HG02852 (cell line): ENCODE measurements around the gene KLHL29.

Experiments used
- ATAC-seq: cut with Tn5 transposase; IDR thresholded peaks from one replicate; pipeline ENCODE4 v1.9.1; 2021; ENCODE audit warnings: mild to moderate bottlenecking, moderate library complexity; ENCODE audit not compliant: unreplicated experiment

Gene KLHL29

GRCh38 chr2:23601301-23601965 lies 216.5 kb downstream of the KLHL29 start:
- no peak for ATAC-seq

GRCh38 chr2:23602116-23602515 lies 217.1 kb downstream of the KLHL29 start:
- no peak for ATAC-seq

DNA sequence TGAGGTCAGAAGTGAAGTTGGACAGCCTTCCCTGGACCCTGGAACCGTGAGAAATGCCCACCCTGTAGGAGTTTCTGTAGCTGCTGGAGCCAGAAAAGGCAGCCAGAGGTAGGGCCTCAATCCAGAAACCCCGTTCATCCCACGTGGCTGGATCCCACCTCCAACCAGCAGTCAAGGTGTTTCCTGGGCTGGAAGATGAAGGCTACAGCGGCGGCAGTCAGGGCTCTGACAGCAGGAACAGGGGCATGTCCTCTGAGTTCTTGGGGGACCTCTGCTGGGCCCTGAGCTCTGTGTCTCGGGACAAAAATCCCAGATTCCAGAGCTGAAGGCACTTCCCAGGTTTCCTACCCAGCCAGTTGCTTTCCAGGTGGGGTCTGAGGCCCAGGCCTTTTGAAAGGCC lies 218.2 kb downstream of the KLHL29 start:
- ATAC-seq: no peak

GRCh38 chr2:23603581-23603980 lies 218.6 kb downstream of the KLHL29 start:
- ATAC-seq: no peak

GRCh38 chr2:23604731-23605130 lies 219.8 kb downstream of the KLHL29 start:
- no peak for ATAC-seq

GRCh38 chr2:23605236-23605635 lies 220.3 kb downstream of the KLHL29 start:
- no peak for ATAC-seq

DNA sequence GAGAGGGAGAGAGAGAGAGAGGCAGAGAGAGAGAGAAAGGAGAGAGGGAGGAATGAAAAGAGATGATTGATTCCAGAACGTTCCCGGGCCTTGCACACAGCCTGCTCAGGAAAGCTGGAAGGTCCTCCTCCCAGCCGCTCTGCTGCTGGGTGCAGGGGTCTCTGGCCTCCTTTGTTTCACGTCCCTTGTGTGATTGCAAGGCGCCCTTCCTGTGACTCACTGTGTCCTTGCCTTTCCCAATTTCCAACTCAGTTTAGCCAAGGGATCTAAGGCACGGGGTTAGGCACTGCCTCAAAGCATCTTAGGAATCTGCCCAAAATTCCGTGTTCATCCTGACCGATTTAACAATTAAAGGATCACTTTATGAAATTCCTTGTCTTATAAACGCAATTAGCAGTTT lies 221.2 kb downstream of the KLHL29 start:
- ATAC-seq: no peak

- ATAC-seq: no peak
These were observed 222.0 kb downstream of the KLHL29 start for GRCh38 chr2:23606968-23607367.

- ATAC-seq: no peak
These were observed 222.9 kb downstream of the KLHL29 start for GRCh38 chr2:23607925-23608324.

- ATAC-seq: no peak
These were observed 224.3 kb downstream of the KLHL29 start for GRCh38 chr2:23609254-23609653.

GRCh38 chr2:23611839-23612238 lies 226.9 kb downstream of the KLHL29 start:
- no peak for ATAC-seq

GRCh38 chr2:23614701-23615100 lies 229.7 kb downstream of the KLHL29 start:
- no peak for ATAC-seq

GRCh38 chr2:23615216-23616020 lies 230.4 kb downstream of the KLHL29 start:
- ATAC-seq: no peak

DNA sequence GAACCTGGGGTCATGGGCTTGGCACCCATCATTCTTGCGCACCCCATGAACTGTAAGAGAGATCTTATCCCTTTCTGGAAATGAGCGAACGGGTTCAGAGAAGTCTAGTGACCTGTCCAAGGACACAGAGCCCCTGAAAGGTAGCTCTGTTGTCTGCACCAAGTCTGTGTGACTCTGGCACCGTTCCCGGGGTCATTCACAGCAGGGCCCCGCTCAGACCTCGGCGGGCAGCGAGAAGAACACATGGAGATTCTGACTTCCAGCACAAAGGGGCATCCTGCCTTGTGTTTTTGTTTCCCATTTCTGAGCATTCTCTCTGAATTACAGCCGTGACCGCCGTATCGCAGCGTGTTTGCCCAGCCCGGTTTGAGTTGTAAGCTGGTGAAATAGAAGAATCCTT lies 231.7 kb downstream of the KLHL29 start:
- ATAC-seq: no peak

DNA sequence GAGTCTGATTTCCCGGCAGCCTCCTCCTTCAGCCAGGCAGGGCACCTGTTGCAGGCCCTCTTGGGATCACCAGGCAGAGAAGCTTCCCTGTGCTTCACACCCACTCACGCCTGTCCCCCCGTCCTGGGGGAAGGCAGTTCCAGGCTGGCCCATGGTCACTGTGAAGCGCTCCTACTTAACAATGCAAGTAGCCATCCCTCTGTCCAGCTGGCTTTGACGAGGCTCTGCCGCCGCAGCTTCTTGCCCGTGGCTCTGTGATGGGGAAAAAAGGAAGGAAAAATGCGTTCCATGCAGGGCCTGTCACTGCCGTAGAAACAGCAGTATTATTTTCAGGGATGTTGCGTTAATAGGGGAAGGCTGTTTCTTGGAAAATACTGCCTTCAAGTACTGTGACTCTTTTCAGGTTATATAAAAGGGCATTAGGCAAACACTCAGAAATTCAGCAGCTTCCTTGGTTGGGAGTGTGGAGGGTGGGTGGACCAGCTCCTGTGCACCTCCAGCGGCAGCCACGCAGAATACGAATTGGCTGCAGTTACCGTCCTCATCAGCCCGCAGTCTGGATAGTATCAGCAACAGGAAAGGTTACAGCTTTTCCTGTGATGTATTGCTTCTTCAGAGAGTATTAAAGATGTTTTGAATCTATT lies 232.3 kb downstream of the KLHL29 start:
- no peak for ATAC-seq

GRCh38 chr2:23617811-23618215 lies 232.8 kb downstream of the KLHL29 start:
- no peak for ATAC-seq

DNA sequence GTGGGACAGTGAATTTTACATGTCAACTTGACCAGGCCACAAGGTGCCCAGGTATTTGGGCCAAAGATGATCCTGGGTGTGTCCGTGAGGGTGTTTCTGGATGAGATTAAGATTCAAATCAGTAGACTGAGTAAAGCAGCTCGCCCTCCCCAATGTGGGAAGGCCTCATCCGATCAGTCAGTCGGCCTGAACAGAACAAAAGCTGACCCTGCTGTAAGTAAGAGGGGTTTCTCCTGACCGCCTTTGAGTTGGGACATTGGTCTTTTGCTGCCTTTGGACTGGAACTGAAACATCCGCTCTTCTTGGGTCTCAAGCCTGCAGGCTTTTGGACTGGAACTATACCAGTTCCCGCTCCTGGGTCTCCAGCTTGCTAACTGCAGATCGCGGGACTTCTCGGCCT lies 233.3 kb downstream of the KLHL29 start:
- ATAC-seq: no peak

GRCh38 chr2:23618794-23619530 lies 234.0 kb downstream of the KLHL29 start:
- no peak for ATAC-seq

DNA sequence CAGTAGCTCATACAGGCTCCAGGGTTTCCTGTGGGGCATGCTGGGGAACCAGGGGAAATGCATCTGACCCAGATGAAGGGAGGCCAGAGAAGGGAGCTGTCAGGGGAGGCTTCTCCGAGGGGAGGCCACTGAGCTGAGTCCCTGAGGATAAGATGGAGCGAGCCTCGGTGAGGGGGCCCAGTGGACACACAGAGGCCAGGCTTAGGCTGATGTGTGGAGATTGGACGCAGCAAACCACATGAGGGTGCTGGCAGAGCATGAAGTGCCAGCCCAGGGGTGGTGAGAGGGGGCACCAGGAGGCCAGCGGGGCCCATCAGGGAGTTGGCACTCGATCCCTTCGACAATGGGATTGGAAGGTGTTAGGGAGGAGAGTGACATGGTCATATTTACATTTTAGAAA lies 235.0 kb downstream of the KLHL29 start:
- ATAC-seq: no peak

DNA sequence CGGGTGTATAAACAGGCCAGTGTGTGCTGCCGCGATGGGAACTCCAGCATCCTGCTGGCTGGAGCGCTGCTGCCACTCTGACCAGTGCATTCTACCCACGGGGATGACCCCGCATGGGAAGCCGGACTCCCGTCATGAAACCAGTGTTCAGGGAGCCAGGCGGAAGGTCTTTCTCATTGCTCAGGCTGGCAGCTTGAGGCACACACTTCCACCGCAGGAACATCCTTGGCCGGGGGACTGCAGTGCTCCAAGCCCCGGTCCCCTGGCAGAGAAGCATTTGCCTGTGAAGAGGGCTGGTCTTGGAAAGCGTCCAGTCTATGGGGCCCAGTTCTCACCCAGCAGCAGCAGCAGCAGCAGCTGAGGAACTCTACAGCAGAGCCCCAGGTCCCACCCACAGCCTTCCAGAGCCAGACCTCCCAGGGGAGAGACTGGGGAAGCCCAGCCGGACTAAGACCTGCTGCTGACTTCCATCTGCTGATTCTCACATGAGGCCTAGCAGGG lies 235.9 kb downstream of the KLHL29 start:
- ATAC-seq: no peak

DNA sequence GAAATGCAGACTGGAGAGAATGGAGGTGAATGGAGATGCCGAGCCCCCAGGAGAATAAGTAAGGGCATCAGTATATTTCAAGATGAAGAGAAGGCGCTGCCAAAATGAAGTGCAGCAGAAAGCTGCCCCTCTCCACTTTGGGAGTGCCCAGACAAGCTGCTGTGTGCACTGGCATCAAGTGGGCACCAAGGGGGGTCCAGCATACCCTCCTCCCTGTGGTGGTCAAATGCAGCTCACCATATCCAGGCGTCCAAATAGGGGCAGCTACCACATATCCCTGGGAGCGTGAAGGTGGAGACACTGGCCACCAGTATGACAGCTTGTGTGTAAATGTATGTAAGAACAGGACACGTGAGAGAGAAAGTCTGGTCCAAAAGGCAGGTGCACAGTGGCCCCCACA lies 236.6 kb downstream of the KLHL29 start:
- ATAC-seq: no peak
